Neuronal stem cell (in vitro differentiated cells): ENCODE measurements around the gene TMTC2.

Experiments
- DNase-seq: peaks from one replicate; pipeline ENCODE4 v3.0.0-alpha.2; 2013; ENCODE audit warnings: low spot score
- H2AFZ ChIP-seq: one replicate; pipeline ENCODE4 v1.6.1; 2013; ENCODE audit warnings: mild to moderate bottlenecking, low read length, inconsistent platforms
- H2AK5ac ChIP-seq: 2 replicates; pipeline ENCODE4 v1.6.1; 2013; ENCODE audit warnings: low read depth, mild to moderate bottlenecking, inconsistent platforms, low read length, moderate library complexity, mixed read lengths
- H2BK120ac ChIP-seq: 2 replicates; pipeline ENCODE4 v1.6.1; 2013; ENCODE audit warnings: low read depth, mild to moderate bottlenecking, inconsistent platforms, low read length, moderate library complexity, mixed read lengths
- H2BK12ac ChIP-seq: one replicate; pipeline ENCODE4 v1.6.1; 2013; ENCODE audit warnings: low read length, inconsistent platforms
- H2BK15ac ChIP-seq: 2 replicates; pipeline ENCODE4 v1.6.1; 2013; ENCODE audit warnings: mild to moderate bottlenecking, low read length, inconsistent platforms, mixed read lengths
- H2BK5ac ChIP-seq: one replicate; pipeline ENCODE4 v1.6.1; 2013; ENCODE audit warnings: inconsistent platforms, mild to moderate bottlenecking, low read length, moderate library complexity
- H3K14ac ChIP-seq: one replicate; pipeline ENCODE4 v1.6.1; 2013; ENCODE audit warnings: low read length, inconsistent platforms
- H3K18ac ChIP-seq: 2 replicates; pipeline ENCODE4 v1.6.1; 2013; ENCODE audit warnings: low read length, inconsistent platforms
- H3K23ac ChIP-seq: 2 replicates; pipeline ENCODE4 v1.6.1; 2013; ENCODE audit warnings: low read depth, mild to moderate bottlenecking, mixed read lengths, low read length, inconsistent platforms; ENCODE audit not compliant: poor library complexity
- H3K27ac ChIP-seq: replicated peaks from 3 replicates; pipeline ENCODE4 v1.5.1; 2013; ENCODE audit warnings: low read length, inconsistent platforms
- H3K27me3 ChIP-seq, 3 experiments: 2 replicates each; pipeline ENCODE4 v1.6.1; 2013; ENCODE audit warnings: low read length in 3 of 3, mild to moderate bottlenecking in 2 of 3, inconsistent platforms in 1 of 3, low read depth in 1 of 3, mixed read lengths in 1 of 3, moderate library complexity in 1 of 3; ENCODE audit not compliant: control insufficient read depth in 3 of 3, insufficient read depth in 3 of 3
- H3K36me3 ChIP-seq, 2 donors: replicated peaks in 1 of 2; 2 replicates each; pipeline ENCODE4 v1.6.1; 2013; ENCODE audit warnings: low read length in 2 of 2; ENCODE audit not compliant: control insufficient read depth in 2 of 2, insufficient read depth in 2 of 2
- H3K4ac ChIP-seq: 2 replicates; pipeline ENCODE4 v1.6.1; 2013; ENCODE audit warnings: inconsistent platforms, mild to moderate bottlenecking, low read length, moderate library complexity
- H3K4me1 ChIP-seq, 2 donors: 1 replicate in 1 of 2; 2 replicates in 1 of 2; pipeline ENCODE4 v1.6.1; 2013; ENCODE audit warnings: low read length in 2 of 2, low read depth in 1 of 2; ENCODE audit not compliant: control insufficient read depth in 2 of 2, insufficient read depth in 1 of 2
- H3K4me2 ChIP-seq: one replicate; pipeline ENCODE4 v1.6.1; 2013; ENCODE audit warnings: mild to moderate bottlenecking, low read length, inconsistent platforms; ENCODE audit not compliant: insufficient read depth, poor library complexity, severe bottlenecking
- H3K4me3 ChIP-seq, 2 donors: 2 replicates each; pipeline ENCODE4 v1.5.1; 2013; ENCODE audit warnings: low read length in 2 of 2, mild to moderate bottlenecking in 2 of 2, inconsistent platforms in 1 of 2, moderate library complexity in 1 of 2
- H3K79me1 ChIP-seq: one replicate; pipeline ENCODE4 v1.6.1; 2013; ENCODE audit warnings: low read depth, mild to moderate bottlenecking, inconsistent platforms, low read length, moderate library complexity
- H3K9ac ChIP-seq: one replicate; pipeline ENCODE4 v1.6.1; 2013; ENCODE audit warnings: mild to moderate bottlenecking, low read depth, low read length, inconsistent platforms; ENCODE audit not compliant: poor library complexity
- H3K9me3 ChIP-seq, 2 donors: replicated peaks in 1 of 2; 2 replicates each; pipeline versions ENCODE3 to v1.6.1; 2013; ENCODE audit warnings: low read length in 2 of 2, mild to moderate bottlenecking in 2 of 2, inconsistent platforms in 1 of 2, low read depth in 1 of 2, mixed read lengths in 1 of 2, moderate library complexity in 1 of 2; ENCODE audit not compliant: control insufficient read depth in 2 of 2, insufficient read depth in 1 of 2
- H4K8ac ChIP-seq: one replicate; pipeline ENCODE4 v1.6.1; 2013; ENCODE audit warnings: low read depth, mild to moderate bottlenecking, inconsistent platforms, low read length, moderate library complexity
- H4K91ac ChIP-seq: one replicate; pipeline ENCODE4 v1.6.1; 2013; ENCODE audit warnings: low read length, low read depth, mild to moderate bottlenecking, inconsistent platforms; ENCODE audit not compliant: poor library complexity
- WGBS, 2 donors: extraction: QIAGEN DNeasy Blood & Tissue Kit; methylation state at CpG; one replicate each; pipeline ENCODE4 v1.1.7; 2013; ENCODE audit warnings: missing lambda C conversion rate in 2 of 2, mixed read lengths in 1 of 2; ENCODE audit not compliant: insufficient read length in 2 of 2, insufficient replicate concordance in 1 of 2; ENCODE audit errors: extremely low coverage in 2 of 2; 5-methylcytosine and 5-hydroxymethylcytosine counted together

TMTC2 gene

DNA sequence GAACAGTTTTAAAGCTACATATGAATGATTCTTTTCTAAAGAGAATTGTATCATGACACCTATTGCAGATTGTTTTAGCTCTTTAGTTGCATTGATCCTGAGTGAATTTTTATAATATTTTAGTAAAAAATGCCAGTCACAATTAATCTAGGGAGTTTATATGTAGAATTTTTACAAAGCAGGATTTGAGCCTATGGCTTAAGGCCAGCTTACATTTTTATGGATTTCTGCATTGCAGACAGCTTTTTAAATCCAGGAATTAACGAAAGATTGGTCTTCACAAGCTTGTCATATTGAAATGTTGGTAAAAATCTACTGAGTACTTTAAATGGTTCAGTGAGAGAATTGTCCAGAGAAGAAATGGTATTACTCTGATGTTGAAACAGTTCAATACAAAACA is 358.0 kb downstream of the TMTC2 start:
- Histone ChIP-seq H3K18ac (no peak overlapping the region), H2BK5ac (no peak overlapping the region), H3K4me3 (no peak overlapping the region), H2BK120ac (no peak overlapping the region), H3K4me1 (peaks cover 8 to 21% of the 10 kb centered on the region in 2 donors), H3K14ac (no peak overlapping the region), H2AFZ (no peak overlapping the region), H3K4ac (no peak overlapping the region), H3K79me1 (no peaks in the 10 kb centered on the region), H3K27ac (no peak overlapping the region), H3K9me3 (peaks cover 0 to 7% of the 10 kb centered on the region in 2 donors), H4K91ac (no peak overlapping the region), H2BK12ac (no peak overlapping the region), H3K36me3 (peaks cover 0 to 3% of the 10 kb centered on the region in 2 donors), H2BK15ac (no peak overlapping the region), H3K27me3 (no peaks in the 10 kb centered on the region), H3K4me2 (no peak overlapping the region), H2AK5ac (no peak overlapping the region), H3K9ac (no peak overlapping the region), H3K23ac (no peak overlapping the region), H4K8ac (no peak overlapping the region)
- no peak for DNase-seq
- WGBS, 2 donors, result no CpG with 5 or more reads among the region's 1 CpG

DNA sequence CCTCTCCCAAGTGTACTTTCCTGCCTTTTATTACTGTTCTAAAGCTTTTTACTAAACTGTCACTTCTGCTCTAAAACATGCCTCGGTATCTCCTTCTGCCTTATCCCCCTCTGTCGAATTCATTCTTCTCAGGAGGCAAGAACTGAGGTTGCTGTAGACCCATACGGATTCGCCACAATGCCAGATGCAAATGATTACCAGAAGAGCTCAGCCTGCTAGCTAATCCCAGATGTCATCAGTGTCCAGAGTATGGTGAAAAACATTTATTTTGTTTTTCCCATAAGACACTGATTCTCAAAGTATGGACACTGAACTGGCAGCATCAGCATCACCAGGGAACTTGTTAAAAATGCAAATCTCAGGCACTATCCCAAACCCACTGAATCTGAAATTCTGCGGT is 359.3 kb downstream of the TMTC2 start:
- H3K4me2 ChIP-seq, result no peak overlapping the region
- H3K9ac ChIP-seq, result no peak overlapping the region
- DNase-seq, result no peak
- no CpG with 5 or more reads among the region's 5 CpGs for WGBS, 2 donors
- peak overlapping the region; percentile 46 for H3K18ac ChIP-seq
- H2AFZ ChIP-seq, result no peak overlapping the region
- no peak overlapping the region for H2BK120ac ChIP-seq
- no peak overlapping the region for H3K27ac ChIP-seq
- no peak overlapping the region for H2BK5ac ChIP-seq
- H3K27me3 ChIP-seq, result no peaks in the 10 kb centered on the region
- peaks cover 0 to 7% of the 10 kb centered on the region in 2 donors for H3K9me3 ChIP-seq
- H4K8ac ChIP-seq, result no peak overlapping the region
- peaks cover 8 to 21% of the 10 kb centered on the region in 2 donors for H3K4me1 ChIP-seq
- peaks cover 0 to 9% of the 10 kb centered on the region in 2 donors for H3K36me3 ChIP-seq
- no peak overlapping the region for H2BK15ac ChIP-seq
- H3K79me1 ChIP-seq, result no peaks in the 10 kb centered on the region
- H3K14ac ChIP-seq, result no peak overlapping the region
- H2AK5ac ChIP-seq, result no peak overlapping the region
- no peak overlapping the region for H4K91ac ChIP-seq
- H2BK12ac ChIP-seq, result no peak overlapping the region
- no peak overlapping the region for H3K4me3 ChIP-seq
- no peak overlapping the region for H3K4ac ChIP-seq
- H3K23ac ChIP-seq, result no peak overlapping the region

DNA sequence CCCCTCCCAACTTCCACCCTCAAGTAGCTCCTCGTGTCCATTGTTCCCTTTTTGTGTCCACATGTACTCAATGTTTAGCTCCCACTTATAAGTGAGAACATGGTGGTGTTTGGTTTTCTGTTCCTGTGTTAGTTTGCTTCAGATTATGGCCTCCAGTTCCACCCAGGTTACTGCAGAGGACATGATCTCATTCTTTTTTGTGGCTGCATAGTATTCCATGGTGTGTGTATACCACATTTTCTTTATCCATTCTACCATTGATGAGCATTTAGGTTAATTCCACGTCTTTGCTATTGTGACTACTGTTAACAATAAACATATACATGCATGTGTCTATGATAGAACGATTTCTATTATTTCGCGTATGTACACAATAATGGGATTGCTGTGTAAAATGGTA is 362.6 kb downstream of the TMTC2 start:
- H3K23ac ChIP-seq, result no peak overlapping the region
- no peak overlapping the region for H2BK15ac ChIP-seq
- H2AFZ ChIP-seq, result no peak overlapping the region
- no peak for DNase-seq
- H3K14ac ChIP-seq, result no peak overlapping the region
- peaks cover 0 to 7% of the 10 kb centered on the region in 2 donors for H3K4me1 ChIP-seq
- H3K18ac ChIP-seq, result no peak overlapping the region
- no peak overlapping the region for H3K4me3 ChIP-seq
- peaks cover 0 to 7% of the 10 kb centered on the region in 2 donors for H3K9me3 ChIP-seq
- H2BK120ac ChIP-seq, result no peak overlapping the region
- no peaks in the 10 kb centered on the region for H3K27me3 ChIP-seq
- no CpG with 5 or more reads among the region's 5 CpGs for WGBS, 2 donors
- no peak overlapping the region for H3K4ac ChIP-seq
- H4K8ac ChIP-seq, result no peak overlapping the region
- no peak overlapping the region for H2AK5ac ChIP-seq
- no peaks in the 10 kb centered on the region for H3K79me1 ChIP-seq
- peaks cover 0 to 41% of the 10 kb centered on the region in 2 donors for H3K36me3 ChIP-seq
- H3K9ac ChIP-seq, result no peak overlapping the region
- H3K4me2 ChIP-seq, result no peak overlapping the region
- no peak overlapping the region for H4K91ac ChIP-seq
- H2BK12ac ChIP-seq, result no peak overlapping the region
- no peak overlapping the region for H2BK5ac ChIP-seq
- no peak overlapping the region for H3K27ac ChIP-seq

DNA sequence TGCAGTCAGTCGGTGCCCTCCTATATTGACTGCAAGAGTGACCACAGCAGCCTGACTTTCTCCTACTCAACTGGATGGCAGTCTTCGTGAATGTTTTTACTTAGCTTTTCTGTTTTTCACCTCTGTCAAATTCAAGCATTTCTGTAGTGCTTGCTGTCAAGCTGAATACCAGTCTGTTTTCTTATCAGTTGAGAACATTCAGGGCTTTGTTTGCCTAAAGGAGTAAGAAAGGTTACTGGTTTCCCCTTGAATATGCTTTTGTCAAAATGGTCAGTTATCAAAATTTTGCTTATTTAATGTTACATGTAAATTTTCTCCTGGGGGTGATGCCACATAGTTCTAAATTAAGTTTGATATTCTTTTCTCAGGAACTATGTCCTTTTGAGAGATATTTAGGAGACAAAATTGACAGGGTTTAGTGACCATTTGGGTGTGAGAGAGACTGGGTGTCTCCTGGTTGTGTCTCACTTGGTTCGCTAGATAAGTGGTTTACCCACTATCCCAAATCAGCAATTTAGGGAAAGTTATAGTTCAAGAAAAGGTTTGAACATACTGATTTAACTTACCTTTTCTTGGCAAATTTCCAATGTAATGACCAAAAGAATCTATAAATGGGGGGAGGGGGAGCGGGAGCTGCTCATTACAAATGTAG is 366.3 kb downstream of the TMTC2 start:
- Histone ChIP-seq H4K91ac (no peak overlapping the region), H2AK5ac (no peak overlapping the region), H2BK120ac (no peak overlapping the region), H3K36me3 (peaks cover 0 to 62% of the 10 kb centered on the region in 2 donors), H2BK5ac (no peak overlapping the region), H3K9ac (no peak overlapping the region), H3K27ac (no peak overlapping the region), H3K4me1 (no peaks in the 10 kb centered on the region), H4K8ac (no peak overlapping the region), H3K9me3 (peaks cover 0 to 16% of the 10 kb centered on the region in 2 donors), H3K14ac (no peak overlapping the region), H2BK15ac (no peak overlapping the region), H3K18ac (no peak overlapping the region), H3K27me3 (no peaks in the 10 kb centered on the region), H2AFZ (no peak overlapping the region), H3K4me3 (no peak overlapping the region), H3K4me2 (no peak overlapping the region), H2BK12ac (no peak overlapping the region), H3K4ac (no peak overlapping the region), H3K23ac (no peak overlapping the region), H3K79me1 (no peaks in the 10 kb centered on the region)
- no peak for DNase-seq
- no CpG with 5 or more reads among the region's 4 CpGs for WGBS, 2 donors
